Lung (tissue), 12 donors: ENCODE results near the gene NOS1AP. TPM values are rescaled to one million over a fixed set of nuclear protein-coding genes. Genes with fewer than 3 reads are reported as not detected.

ENCODE experiments used
- ATAC-seq: fragments of 200-7000 bp; cut with Tn5 transposase; one replicate; pipeline ENCODE4 v1.9.1; 2020; ENCODE audit warnings: moderate number of reproducible peaks; ENCODE audit not compliant: insufficient read depth, low FRiP score
- DNase-seq, 3 donors: peaks; one replicate each; pipeline ENCODE4 v3.0.0-alpha.2; 2013 to 2017
- H3K27ac ChIP-seq, 2 donors: one replicate each; pipeline ENCODE4 v1.5.1; 2013; ENCODE audit warnings: mild to moderate bottlenecking in 2 of 2, moderate library complexity in 2 of 2, control low read depth in 1 of 2, inconsistent platforms in 1 of 2, low read depth in 1 of 2, low read length in 1 of 2
- H3K27me3 ChIP-seq, 3 donors: one replicate each; pipeline ENCODE4 v1.5.1; 2013; ENCODE audit warnings: low read length in 2 of 3; ENCODE audit not compliant: control insufficient read depth in 3 of 3, insufficient read depth in 3 of 3
- H3K36me3 ChIP-seq, 4 donors: one replicate each; pipeline ENCODE4 v1.5.1; 2013; ENCODE audit warnings: low read length in 4 of 4, mild to moderate bottlenecking in 1 of 4, moderate library complexity in 1 of 4; ENCODE audit not compliant: control insufficient read depth in 4 of 4, insufficient read depth in 4 of 4
- H3K4me1 ChIP-seq, 5 donors: one replicate each; pipeline ENCODE4 v1.5.1; 2013; ENCODE audit warnings: low read length in 5 of 5, mild to moderate bottlenecking in 2 of 5, moderate library complexity in 1 of 5; ENCODE audit not compliant: control insufficient read depth in 5 of 5, insufficient read depth in 5 of 5
- H3K4me3 ChIP-seq: one replicate; pipeline ENCODE4 v1.5.1; 2013; ENCODE audit warnings: mild to moderate bottlenecking, control low read depth, moderate library complexity
- H3K9ac ChIP-seq, 2 donors: one replicate each; pipeline ENCODE4 v1.5.1; 2013; ENCODE audit warnings: low read length in 2 of 2, control low read depth in 1 of 2; ENCODE audit not compliant: insufficient read depth in 1 of 2
- H3K9me3 ChIP-seq, 4 donors: one replicate each; pipeline ENCODE4 v1.5.1; 2013; ENCODE audit warnings: low read length in 3 of 4, mild to moderate bottlenecking in 1 of 4, moderate library complexity in 1 of 4; ENCODE audit not compliant: control insufficient read depth in 4 of 4, insufficient read depth in 3 of 4
- CTCF ChIP-seq: IDR thresholded peaks from 2 replicates; pipeline ENCODE4 v1.5.1; 2012; ENCODE audit warnings: mild to moderate bottlenecking; ENCODE audit errors: control extremely low read depth, extremely low read depth
- WGBS, 2 donors: extraction: QIAGEN DNeasy Blood & Tissue Kit; methylation state at CpG; one replicate each; pipeline ENCODE4 v1.1.7; 2013; 5-methylcytosine and 5-hydroxymethylcytosine counted together
- polyA plus RNA-seq, 2 donors: library from polyadenylated mRNA; stranded (reverse); fragments of 200-250 nt; gene quantifications; one replicate each; pipeline ENCODE4 v1.2.1, GENCODE V29; 2013
- total RNA-seq, 2 donors: library from RNA; depleted of rRNA in 1 of 2; stranded (reverse); fragments of >200 nt in 1 of 2; gene quantifications; one replicate each; pipeline ENCODE4 v1.2.1, GENCODE V29; 2014 to 2021
- donor health status: control.
- donor health status: control.
- donor health status: Bipolar disorder and iron deficiency.
- donor health status: healthy.
- donor health status: DM: yes; HTN: yes; CAD: no.

NOS1AP gene
- total and polyA plus RNA-seq, 4 donors = 0.57 to 5.0 (median 1.2) TPM

GRCh38 chr1:162193221-162193620 is 123.7 kb downstream of the NOS1AP start:
- 65 to 83% methylated on average over 2 of the region's 2 CpGs for WGBS, 2 donors
- Histone ChIP-seq H3K27ac (peak overlapping the region; percentile 6 to 7), H3K36me3 (no peaks in the 10 kb centered on the region), H3K27me3 (no peaks in the 10 kb centered on the region), H3K4me3 (no peak overlapping the region), H3K4me1 (peaks cover 17 to 44% (median 25%) of the 10 kb centered on the region in 5 donors), H3K9ac (no peak overlapping the region), H3K9me3 (no peaks in the 10 kb centered on the region)
- TF ChIP-seq CTCF = no peak
- peak in 1 of 3 donors; percentile 31 for DNase-seq
- ATAC-seq = no peak

- ATAC-seq (no peak), DNase-seq (peak in 1 of 3 donors; percentile 22)
- no peaks in the 10 kb centered on the region for H3K36me3 ChIP-seq
- 41 to 63% methylated on average over 3 of the region's 3 CpGs for WGBS, 2 donors
- no peaks in the 10 kb centered on the region for H3K27me3 ChIP-seq
- peak overlapping the region in 1 of 2 donors; percentile 36 for H3K27ac ChIP-seq
- H3K4me1 ChIP-seq = peaks cover 13 to 42% (median 23%) of the 10 kb centered on the region in 5 donors
- TF ChIP-seq CTCF = no peak
- H3K4me3 ChIP-seq = no peak overlapping the region
- no peak overlapping the region for H3K9ac ChIP-seq
- no peaks in the 10 kb centered on the region for H3K9me3 ChIP-seq
These were observed 124.3 kb downstream of the NOS1AP start for GRCh38 chr1:162193815-162194214.

GRCh38 chr1:162195567-162195966 is 126.1 kb downstream of the NOS1AP start:
- no peak for TF ChIP-seq CTCF
- no peak for ATAC-seq
- Histone ChIP-seq H3K36me3 (no peaks in the 10 kb centered on the region), H3K27ac (no peak overlapping the region), H3K27me3 (no peaks in the 10 kb centered on the region), H3K9me3 (no peaks in the 10 kb centered on the region), H3K4me1 (peaks cover 16 to 55% (median 25%) of the 10 kb centered on the region in 5 donors), H3K4me3 (no peak overlapping the region), H3K9ac (no peak overlapping the region)
- DNase-seq = no peak
- 80 to 95% methylated on average over 4 of the region's 4 CpGs for WGBS, 2 donors

GRCh38 chr1:162196387-162196786 is 126.9 kb downstream of the NOS1AP start:
- no peak overlapping the region for H3K9ac ChIP-seq
- H3K27ac ChIP-seq = no peak overlapping the region
- 81 to 89% methylated on average over 4 of the region's 4 CpGs for WGBS, 2 donors
- peaks cover 13 to 55% (median 25%) of the 10 kb centered on the region in 5 donors for H3K4me1 ChIP-seq
- H3K27me3 ChIP-seq = no peaks in the 10 kb centered on the region
- no peak for TF ChIP-seq CTCF
- DNase-seq (no peak), ATAC-seq (no peak)
- no peaks in the 10 kb centered on the region for H3K36me3 ChIP-seq
- H3K4me3 ChIP-seq = no peak overlapping the region
- no peaks in the 10 kb centered on the region for H3K9me3 ChIP-seq
